IMR-90 (cell line): ENCODE results near the gene NEURL2. TPM values are rescaled to one million over a fixed set of nuclear protein-coding genes. Genes with fewer than 3 reads are reported as not detected.

ENCODE experiments used
- ATAC-seq: fragments of 200-7000 bp; cut with Tn5 transposase; 2 replicates; pipeline ENCODE4 v1.9.1; 2020; ENCODE audit warnings: low read depth, mild to moderate bottlenecking, moderate library complexity
- BruUV-seq: library from RNA; stranded (reverse); fragments of 400-500 nt; replicated peaks from 2 replicates; lab custom pipeline; 2021; lab: Mats Ljungman, UMichigan
- CTCF ChIA-PET: fragments of 300-600 bp; formaldehyde crosslinking; extraction: SDS; loops from one replicate; lab custom pipeline; 2021; ENCODE audit warnings: antibody characterized with exemption; lab: Yijun Ruan, JAX
- POLR2A ChIA-PET: fragments of 300-600 bp; sonication (Branson Sonifier 250); formaldehyde crosslinking; loops from one replicate; lab custom pipeline; 2022; ENCODE audit warnings: antibody characterized with exemption; ENCODE audit not compliant: unreplicated experiment; lab: Charles Lee
- DNase-seq: peaks from one replicate; pipeline ENCODE4 v3.0.0; 2013
- H2AFZ ChIP-seq: replicated peaks from 2 replicates; pipeline ENCODE3; 2013; ENCODE audit warnings: low read length, mild to moderate bottlenecking; ENCODE audit not compliant: poor library complexity
- H2AK5ac ChIP-seq: 2 replicates; pipeline ENCODE4 v1.6.1; 2013; ENCODE audit warnings: low read depth, low read length, inconsistent platforms
- H2AK9ac ChIP-seq: replicated peaks from 2 replicates; pipeline ENCODE3; 2013; ENCODE audit warnings: mild to moderate bottlenecking, low read depth, low read length, moderate library complexity; ENCODE audit not compliant: poor library complexity
- H2BK120ac ChIP-seq: 2 replicates; pipeline ENCODE4 v1.6.1; 2013; ENCODE audit warnings: low read depth, low read length, inconsistent platforms
- H2BK15ac ChIP-seq: 3 replicates; pipeline ENCODE4 v1.6.1; 2013; ENCODE audit warnings: low read depth, low read length, inconsistent platforms
- H2BK20ac ChIP-seq: 2 replicates; pipeline ENCODE4 v1.6.1; 2013; ENCODE audit warnings: low read depth, mild to moderate bottlenecking, inconsistent platforms, low read length, moderate library complexity
- H2BK5ac ChIP-seq: 2 replicates; pipeline ENCODE4 v1.6.1; 2013; ENCODE audit warnings: mild to moderate bottlenecking, low read depth, low read length, inconsistent platforms; ENCODE audit not compliant: poor library complexity, severe bottlenecking
- H3K14ac ChIP-seq: replicated peaks from 2 replicates; pipeline ENCODE4 v1.6.1; 2013; ENCODE audit warnings: low read depth, low read length, inconsistent platforms
- H3K18ac ChIP-seq: 2 replicates; pipeline ENCODE4 v1.6.1; 2013; ENCODE audit warnings: low read depth, low read length, control low read depth
- H3K23ac ChIP-seq: 2 replicates; pipeline ENCODE4 v1.6.1; 2013; ENCODE audit warnings: low read depth, low read length, inconsistent platforms
- H3K27ac ChIP-seq: 2 replicates; pipeline ENCODE4 v1.5.1; 2013; ENCODE audit warnings: mild to moderate bottlenecking, control low read depth, low read length; ENCODE audit not compliant: insufficient read depth
- H3K27me3 ChIP-seq: 2 replicates; pipeline ENCODE4 v1.6.1; 2013; ENCODE audit warnings: low read length; ENCODE audit not compliant: control insufficient read depth, insufficient read depth
- H3K36me3 ChIP-seq: 2 replicates; pipeline ENCODE4 v1.6.1; 2013; ENCODE audit warnings: low read length, mixed read lengths; ENCODE audit not compliant: control insufficient read depth, insufficient read depth
- H3K4ac ChIP-seq: 2 replicates; pipeline ENCODE4 v1.6.1; 2013; ENCODE audit warnings: low read depth, low read length, inconsistent platforms
- H3K4me1 ChIP-seq: 2 replicates; pipeline ENCODE4 v1.6.1; 2013; ENCODE audit warnings: low read length, mixed read lengths; ENCODE audit not compliant: control insufficient read depth, insufficient read depth
- H3K4me2 ChIP-seq: 2 replicates; pipeline ENCODE4 v1.6.1; 2013; ENCODE audit warnings: low read depth, mild to moderate bottlenecking, control low read depth, low read length, moderate library complexity
- H3K4me3 ChIP-seq: 2 replicates; pipeline ENCODE4 v1.5.1; 2013; ENCODE audit warnings: low read depth, mild to moderate bottlenecking, control low read depth, low read length, moderate library complexity; ENCODE audit not compliant: insufficient read depth
- H3K56ac ChIP-seq: 2 replicates; pipeline ENCODE4 v1.6.1; 2013; ENCODE audit warnings: low read length, inconsistent platforms; ENCODE audit not compliant: insufficient read depth; ENCODE audit errors: extremely low read depth
- H3K79me1 ChIP-seq, 2 experiments: 2 replicates each; pipeline ENCODE4 v1.6.1; 2013; ENCODE audit warnings: low read length in 2 of 2, inconsistent platforms in 1 of 2, low read depth in 1 of 2
- H3K9ac ChIP-seq: 2 replicates; pipeline ENCODE4 v1.6.1; 2013; ENCODE audit warnings: low read depth, low read length, control low read depth
- H3K9me1 ChIP-seq: 2 replicates; pipeline ENCODE4 v1.6.1; 2013; ENCODE audit warnings: low read length, inconsistent platforms; ENCODE audit not compliant: insufficient read depth
- H3K9me3 ChIP-seq: 2 replicates; pipeline ENCODE4 v1.6.1; 2013; ENCODE audit warnings: low read length; ENCODE audit not compliant: control insufficient read depth, insufficient read depth
- H4K20me1 ChIP-seq: 2 replicates; pipeline ENCODE4 v1.6.1; 2013; ENCODE audit warnings: low read length, inconsistent platforms; ENCODE audit not compliant: insufficient read depth
- H4K5ac ChIP-seq: 2 replicates; pipeline ENCODE4 v1.6.1; 2013; ENCODE audit warnings: mild to moderate bottlenecking, low read depth, low read length, control low read depth
- H4K8ac ChIP-seq, 2 experiments: 2 replicates each; pipeline ENCODE4 v1.6.1; 2013; ENCODE audit warnings: low read depth in 2 of 2, low read length in 2 of 2, control low read depth in 1 of 2, inconsistent platforms in 1 of 2
- H4K91ac ChIP-seq: 2 replicates; pipeline ENCODE4 v1.6.1; 2013; ENCODE audit warnings: low read depth, low read length, inconsistent platforms; ENCODE audit not compliant: insufficient read depth
- BHLHE40 ChIP-seq: fragments of 150-350 bp; IDR thresholded peaks from 2 replicates; pipeline ENCODE4 v1.6.1; 2016; ENCODE audit warnings: mild to moderate bottlenecking, low read depth, low read length
- CEBPB ChIP-seq: IDR thresholded peaks from 2 replicates; pipeline ENCODE4 v1.6.1; 2012; ENCODE audit warnings: low read depth, low read length, improper control_type of control experiment
- CHD1 ChIP-seq: IDR thresholded peaks from 2 replicates; pipeline ENCODE4 v1.6.1; 2012; ENCODE audit warnings: low read depth, low read length, improper control_type of control experiment
- CTCF ChIP-seq: conservative IDR thresholded peaks from 2 replicates; pipeline ENCODE4 v1.5.1; 2012; ENCODE audit warnings: mild to moderate bottlenecking, low read depth, low read length, improper control_type of control experiment
- ELK1 ChIP-seq: fragments of 150-350 bp; IDR thresholded peaks from 2 replicates; pipeline ENCODE4 v1.6.1; 2016; ENCODE audit warnings: low read depth, mild to moderate bottlenecking, low read length, moderate library complexity, borderline replicate concordance
- FOS ChIP-seq: fragments of 150-350 bp; IDR thresholded peaks from 2 replicates; pipeline ENCODE4 v1.6.1; 2016; ENCODE audit warnings: low read depth, low read length
- MAFK ChIP-seq: IDR thresholded peaks from 2 replicates; pipeline ENCODE4 v1.6.1; 2012; ENCODE audit warnings: low read depth, low read length, improper control_type of control experiment
- MAZ ChIP-seq: IDR thresholded peaks from 2 replicates; pipeline ENCODE4 v1.6.1; 2012; ENCODE audit warnings: low read depth, mild to moderate bottlenecking, low read length, improper control_type of control experiment, moderate library complexity, borderline replicate concordance
- MXI1 ChIP-seq: IDR thresholded peaks from 2 replicates; pipeline ENCODE4 v1.6.1; 2012; ENCODE audit warnings: low read depth, mild to moderate bottlenecking, low read length, moderate library complexity, borderline replicate concordance
- NFE2L2 ChIP-seq: fragments of 150-350 bp; IDR thresholded peaks from 2 replicates; pipeline ENCODE4 v1.6.1; 2016; ENCODE audit warnings: low read depth, mild to moderate bottlenecking, low read length
- POLR2A ChIP-seq: IDR thresholded peaks from 2 replicates; pipeline ENCODE4 v1.6.1; 2012; ENCODE audit warnings: mild to moderate bottlenecking, low read depth, low read length
- RAD21 ChIP-seq: IDR thresholded peaks from 2 replicates; pipeline ENCODE4 v1.6.1; 2012; ENCODE audit warnings: low read length, improper control_type of control experiment
- RCOR1 ChIP-seq: IDR thresholded peaks from 2 replicates; pipeline ENCODE4 v1.6.1; 2012; ENCODE audit warnings: mild to moderate bottlenecking, low read length, improper control_type of control experiment; ENCODE audit not compliant: insufficient replicate concordance
- RFX5 ChIP-seq: IDR thresholded peaks from 2 replicates; pipeline ENCODE4 v1.8.0; 2012; ENCODE audit warnings: low read depth, mild to moderate bottlenecking, low read length, moderate library complexity
- SMC3 ChIP-seq: fragments of 150-350 bp; IDR thresholded peaks from 2 replicates; pipeline ENCODE4 v1.6.1; 2016; ENCODE audit warnings: low read depth, mild to moderate bottlenecking, antibody characterized with exemption, low read length, moderate library complexity
- WGBS, 2 experiments: methylation state at CpG; one replicate each; pipeline versions ENCODE4 v1.1.5 to v1.1.7; 2013; ENCODE audit warnings: missing lambda C conversion rate in 2 of 2; ENCODE audit not compliant: insufficient read length in 1 of 2; ENCODE audit errors: extremely low coverage in 2 of 2; 5-methylcytosine and 5-hydroxymethylcytosine counted together
- dilution Hi-C: fragments of 300-500 bp; cut with HindIII; formaldehyde crosslinking; loops from one replicate; pipeline ENCODE4 v1.14.3; 2018; ENCODE audit warnings: low sequenced_read_pairs; ENCODE audit not compliant: unreplicated experiment
- in situ Hi-C: fragments of 300-500 bp; cut with MboI; formaldehyde crosslinking; loops from 3 replicates; pipeline ENCODE4 v1.14.3; 2019; ENCODE audit warnings: low sequenced_read_pairs, inconsistent platforms, mixed read lengths
- intact Hi-C: fragments of 100-400 bp; cut with micrococcal nuclease; formaldehyde crosslinking; loops from 2 replicates; pipeline ENCODE4 v1.10.0; 2022
- polyA plus RNA-seq, 3 experiments: library from polyadenylated mRNA; depleted of rRNA; stranded (reverse); fragments of >200 nt; gene quantifications; 2 replicates each; pipeline ENCODE4 v1.2.3, GENCODE V29; 2012; ENCODE audit warnings: low replicate concordance in 1 of 3
- total RNA-seq: library from RNA; depleted of rRNA; stranded (reverse); fragments of >200 nt; gene quantifications from 2 replicates; pipeline ENCODE4 v1.2.3, GENCODE V29; 2012
- TF ChIP-seq, protein P1 (sequence below): fragments of 150-350 bp; IDR thresholded peaks from 2 replicates; pipeline ENCODE4 v1.6.1; 2017; ENCODE audit warnings: mild to moderate bottlenecking, antibody characterized with exemption, low read length, low read depth

NEURL2 gene
- total and polyA plus RNA-seq, 2 of the 4 experiments (the other 2 are of a cell fraction): 1.1 to 2.5 TPM

DNA sequence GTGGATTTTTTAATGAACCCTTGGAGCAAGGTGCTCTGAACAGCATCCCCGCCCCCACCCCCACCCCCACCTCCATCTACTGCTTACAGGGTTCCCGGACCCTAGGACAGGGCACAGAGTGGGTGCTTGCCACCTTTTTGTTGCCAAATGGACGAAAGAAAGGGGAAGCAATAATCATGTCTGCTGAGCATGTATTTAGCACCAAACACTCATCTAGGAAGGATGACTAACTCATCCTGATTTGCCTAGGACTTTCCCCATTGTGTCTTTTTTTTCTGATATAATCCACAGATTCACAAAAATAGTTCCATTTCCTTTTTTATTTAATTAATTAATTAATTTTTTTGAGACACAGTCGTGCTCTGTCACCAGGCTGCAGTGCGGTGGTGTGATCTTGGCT lies 22.1 kb upstream of the NEURL2 start:
- Histone ChIP-seq H3K18ac (no peak overlapping the region), H3K4ac (no peak overlapping the region), H3K14ac (no peak overlapping the region), H3K36me3 (peaks cover 10% of the 10 kb centered on the region; the same call in 1 of the 2 replicates), H3K4me2 (no peak overlapping the region), H3K56ac (no peak overlapping the region), H3K79me1 (peaks cover 5 to 20% of the 10 kb centered on the region in 2 experiments; a peak in 3 of 4 replicates), H3K9me3 (no peaks in the 10 kb centered on the region), H3K27me3 (no peaks in the 10 kb centered on the region), H2AK5ac (no peak overlapping the region), H3K9ac (no peak overlapping the region), H4K5ac (no peak overlapping the region), H2BK20ac (no peak overlapping the region), H2BK5ac (no peak overlapping the region), H4K8ac (no peak overlapping the region), H4K91ac (no peak overlapping the region), H2BK120ac (no peak overlapping the region), H2AFZ (no peak overlapping the region), H3K4me1 (peaks cover 17% of the 10 kb centered on the region), H2BK15ac (no peak overlapping the region; the same call in 2 of the 3 replicates), H4K20me1 (no peaks in the 10 kb centered on the region), H2AK9ac (no peak overlapping the region), H3K9me1 (peaks cover 8% of the 10 kb centered on the region), H3K23ac (no peak overlapping the region), H3K27ac (no peak overlapping the region), H3K4me3 (no peak overlapping the region)
- ATAC-seq (no peak), DNase-seq (peak; percentile 39)
- no peak for TF ChIP-seq BHLHE40
- TF ChIP-seq POLR2A: no peak
- TF ChIP-seq CTCF: no peak
- no peak for TF ChIP-seq SMC3
- TF ChIP-seq MAFK: no peak
- no peak for TF ChIP-seq MXI1
- TF ChIP-seq CEBPB: no peak
- no peak for TF ChIP-seq ELK1
- TF ChIP-seq FOS: no peak
- no peak for TF ChIP-seq RCOR1
- no peak for TF ChIP-seq MAZ
- TF ChIP-seq NFE2L2: no peak
- TF ChIP-seq RAD21: no peak
- no peak for TF ChIP-seq RFX5
- TF ChIP-seq CHD1: no peak
- TF ChIP-seq, protein P1, sequence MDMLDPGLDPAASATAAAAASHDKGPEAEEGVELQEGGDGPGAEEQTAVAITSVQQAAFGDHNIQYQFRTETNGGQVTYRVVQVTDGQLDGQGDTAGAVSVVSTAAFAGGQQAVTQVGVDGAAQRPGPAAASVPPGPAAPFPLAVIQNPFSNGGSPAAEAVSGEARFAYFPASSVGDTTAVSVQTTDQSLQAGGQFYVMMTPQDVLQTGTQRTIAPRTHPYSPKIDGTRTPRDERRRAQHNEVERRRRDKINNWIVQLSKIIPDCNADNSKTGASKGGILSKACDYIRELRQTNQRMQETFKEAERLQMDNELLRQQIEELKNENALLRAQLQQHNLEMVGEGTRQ: no peak
- dilution Hi-C loops (no loop called here), intact Hi-C loops (no loop called here), in situ Hi-C loops (loop anchor here (25.0 kb wide), 1 partner anchor 576 kb away; the partner anchor contains the start of gene SDC4)
- ChIA-PET CTCF (no interaction called here), POLR2A (no interaction called here)
- WGBS, 2 experiments: 60% methylated on average over 1 of the region's 5 CpGs; no CpG with 5 or more reads in 1 of the 2 experiments
- BruUV-seq: no TSS peak
